ENCODE results near the gene ZBTB7A.
A peak's percentile ranks its signal among the peaks of the same experiment; 100 is the strongest.

- TF ChIP-seq POLR2A (IDR thresholded peaks at IDR 0.05): peak in 1 of 4 donors; percentile 33
- TF ChIP-seq, protein P1, sequence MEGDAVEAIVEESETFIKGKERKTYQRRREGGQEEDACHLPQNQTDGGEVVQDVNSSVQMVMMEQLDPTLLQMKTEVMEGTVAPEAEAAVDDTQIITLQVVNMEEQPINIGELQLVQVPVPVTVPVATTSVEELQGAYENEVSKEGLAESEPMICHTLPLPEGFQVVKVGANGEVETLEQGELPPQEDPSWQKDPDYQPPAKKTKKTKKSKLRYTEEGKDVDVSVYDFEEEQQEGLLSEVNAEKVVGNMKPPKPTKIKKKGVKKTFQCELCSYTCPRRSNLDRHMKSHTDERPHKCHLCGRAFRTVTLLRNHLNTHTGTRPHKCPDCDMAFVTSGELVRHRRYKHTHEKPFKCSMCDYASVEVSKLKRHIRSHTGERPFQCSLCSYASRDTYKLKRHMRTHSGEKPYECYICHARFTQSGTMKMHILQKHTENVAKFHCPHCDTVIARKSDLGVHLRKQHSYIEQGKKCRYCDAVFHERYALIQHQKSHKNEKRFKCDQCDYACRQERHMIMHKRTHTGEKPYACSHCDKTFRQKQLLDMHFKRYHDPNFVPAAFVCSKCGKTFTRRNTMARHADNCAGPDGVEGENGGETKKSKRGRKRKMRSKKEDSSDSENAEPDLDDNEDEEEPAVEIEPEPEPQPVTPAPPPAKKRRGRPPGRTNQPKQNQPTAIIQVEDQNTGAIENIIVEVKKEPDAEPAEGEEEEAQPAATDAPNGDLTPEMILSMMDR (IDR thresholded peaks at IDR 0.05): no peak
- TF ChIP-seq POLR2AphosphoS5 (IDR thresholded peaks at IDR 0.05): peak in 1 of 2 donors; percentile 45
- TF ChIP-seq EP300 (IDR thresholded peaks at IDR 0.05): no peak
Measured at GRCh38 chr19:4083677-4084546, 17.2 kb upstream of the ZBTB7A start.

All from upper lobe of left lung (tissue), 4 donors.